ENCODE measurements around the gene CFAP90. TPM values are rescaled to one million over a fixed set of nuclear protein-coding genes. Genes with fewer than 3 reads are reported as not detected.

Gene CFAP90
- total and polyA plus RNA-seq, 2 of the 8 experiments (the other 6 are each of a cell fraction or from before 2014, with no cell fraction given): 0.39 to 0.92 TPM

- no peak overlapping the region for H3K23ac ChIP-seq (ENCODE audit: insufficient read length)
- H4K20me1 ChIP-seq (replicated peaks in 1 of 2; ENCODE audit: control insufficient read depth in 1 of 2, insufficient read depth in 2 of 2, low read length in 2 of 2): peaks cover 9 to 16% of the 10 kb centered on the region in 2 experiments
- no peaks in the 10 kb centered on the region for H3K27me3 ChIP-seq (replicated peaks in 1 of 4; ENCODE audit: control insufficient read depth in 3 of 4, extremely low read depth in 1 of 4, insufficient read depth in 3 of 4, low read length in 3 of 4)
- H3K18ac ChIP-seq (ENCODE audit: extremely low read depth, low read length): no peak overlapping the region
- peaks cover 12 to 58% (median 35%) of the 10 kb centered on the region in 4 experiments for H3K36me3 ChIP-seq (ENCODE audit: control insufficient read depth in 2 of 4, insufficient read depth in 4 of 4, low read length in 3 of 4)
- H3K79me2 ChIP-seq (ENCODE audit: control insufficient read depth in 1 of 2, insufficient read depth in 2 of 2, low read length in 2 of 2): peaks cover 16 to 51% of the 10 kb centered on the region in 2 experiments
- H3K9me3 ChIP-seq (ENCODE audit: insufficient read depth in 2 of 2, low read depth in 1 of 2, low read length in 1 of 2): no peaks in the 10 kb centered on the region
- no peaks in the 10 kb centered on the region; a peak in 1 of 7 replicates for H3K4me1 ChIP-seq (replicated peaks in 1 of 4; ENCODE audit: control insufficient read depth in 3 of 4, insufficient read depth in 4 of 4, low read length in 3 of 4)
- WGBS, 2 experiments (ENCODE audit: extremely low coverage in 1 of 2, insufficient coverage in 1 of 2, insufficient read length in 1 of 2, insufficient replicate concordance in 2 of 2, low coverage in 1 of 2, low lambda C conversion rate in 2 of 2, missing lambda C conversion rate in 1 of 2): 89% methylated on average over 2 of the region's 2 CpGs; no CpG with 5 or more reads in 1 of the 2 experiments
- H3K9ac ChIP-seq (replicated peaks in 1 of 4; ENCODE audit: extremely low read depth in 1 of 4, low read depth in 3 of 4, low read length in 3 of 4): no peak overlapping the region
- peaks cover 2% of the 10 kb centered on the region; the same call in 1 of the 2 replicates for H3K23me2 ChIP-seq (ENCODE audit: low read depth, low read length)
- H4K91ac ChIP-seq (replicated peaks; ENCODE audit: insufficient read length, low read length): no peak overlapping the region
- FAIRE-seq: no peak
- POLR2A ChIA-PET (ENCODE audit: partially characterized antibody): no interaction called here
- no peak overlapping the region for H2BK15ac ChIP-seq (ENCODE audit: low read length)
- H2BK12ac ChIP-seq (ENCODE audit: low read depth, low read length): no peak overlapping the region
- no peak overlapping the region for H2BK120ac ChIP-seq (replicated peaks; ENCODE audit: low read depth, low read length)
- no peak overlapping the region for H2AFZ ChIP-seq (ENCODE audit: low read length)
- CTCF ChIA-PET (ENCODE audit: partially characterized antibody): interaction anchor here (1.4 to 2.8 kb wide), 2 partner anchors 15 to 17 kb away, joined by 8 to 11 read pairs; no protein-coding TSS in a partner anchor
- H4K5ac ChIP-seq (ENCODE audit: insufficient read length, low read depth, low read length): no peak overlapping the region
- H2BK5ac ChIP-seq (ENCODE audit: low read depth, low read length): no peak overlapping the region
- peaks cover 8% of the 10 kb centered on the region for H3K79me1 ChIP-seq (ENCODE audit: low read depth, low read length)
- no peak overlapping the region for H3K4ac ChIP-seq (replicated peaks; ENCODE audit: insufficient read length, low read depth, low read length)
- no peak overlapping the region for H3K4me2 ChIP-seq (ENCODE audit: insufficient read depth in 1 of 2, low read depth in 2 of 2, low read length in 2 of 2)
- no peak for TF ChIP-seq TAF1 (IDR thresholded peaks at IDR 0.05; ENCODE audit: low read depth, low read length)
- no peak for TF ChIP-seq CBX5 (IDR thresholded peaks at IDR 0.05; ENCODE audit: low read depth, low read length)
- no peak for TF ChIP-seq BCL11A (IDR thresholded peaks at IDR 0.05; ENCODE audit: low read depth in 2 of 2, low read length in 2 of 2)
- TF ChIP-seq TBP (IDR thresholded peaks at IDR 0.05; ENCODE audit: low read depth, low read length): no peak
- TF ChIP-seq EP300 (IDR thresholded peaks at IDR 0.05; ENCODE audit: borderline replicate concordance in 1 of 2, low read depth in 2 of 2, low read length in 2 of 2): no peak
- no peak for TF ChIP-seq GABPA (IDR thresholded peaks at IDR 0.05; ENCODE audit: borderline replicate concordance, insufficient read depth, low read length)
- H3K4me3 ChIP-seq (ENCODE audit: extremely low read depth in 1 of 4, insufficient read depth in 2 of 4, low read depth in 3 of 4, low read length in 4 of 4): no peak overlapping the region
- no peak overlapping the region for H3K14ac ChIP-seq (ENCODE audit: insufficient read length)
- no peak overlapping the region for H2AK5ac ChIP-seq (ENCODE audit: low read depth, low read length)
- no peak overlapping the region for H3K56ac ChIP-seq (replicated peaks; ENCODE audit: insufficient read length, low read depth, low read length)
- H4K8ac ChIP-seq (ENCODE audit: extremely low read depth, insufficient read depth, low read length): no peak overlapping the region
- H2BK20ac ChIP-seq (ENCODE audit: low read length): no peak overlapping the region
- no peak overlapping the region for H3K27ac ChIP-seq (ENCODE audit: low read depth, low read length)
- DNase-seq (ENCODE audit: low read depth in 1 of 2, low spot score in 2 of 2): no peak
These were observed 23.7 kb upstream of the CFAP90 start for GRCh38 chr5:7874639-7875038.
